Measurements from ENCODE around the gene ZBBX.

The ZBBX gene

DNA sequence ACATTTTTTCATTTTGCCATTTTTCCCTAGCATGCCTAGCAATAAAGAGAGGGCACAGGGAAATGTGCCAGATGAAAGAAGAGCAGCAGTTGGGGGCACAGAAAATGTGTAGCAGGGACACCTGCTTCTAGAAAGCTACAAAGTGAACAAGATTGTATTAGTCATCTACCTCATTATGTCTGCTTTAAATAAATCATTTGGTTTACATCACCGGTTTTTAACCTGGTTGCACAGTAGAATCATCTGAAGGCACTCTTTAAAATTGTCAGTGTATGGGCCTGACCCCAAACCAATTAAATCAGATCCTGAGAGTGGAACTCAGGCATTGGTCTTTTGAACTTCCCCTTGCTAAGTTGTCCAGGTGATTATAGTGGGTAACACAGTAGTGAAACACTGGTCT lies 73.8 kb downstream of the ZBBX start:
- no peak for DNase-seq

DNA sequence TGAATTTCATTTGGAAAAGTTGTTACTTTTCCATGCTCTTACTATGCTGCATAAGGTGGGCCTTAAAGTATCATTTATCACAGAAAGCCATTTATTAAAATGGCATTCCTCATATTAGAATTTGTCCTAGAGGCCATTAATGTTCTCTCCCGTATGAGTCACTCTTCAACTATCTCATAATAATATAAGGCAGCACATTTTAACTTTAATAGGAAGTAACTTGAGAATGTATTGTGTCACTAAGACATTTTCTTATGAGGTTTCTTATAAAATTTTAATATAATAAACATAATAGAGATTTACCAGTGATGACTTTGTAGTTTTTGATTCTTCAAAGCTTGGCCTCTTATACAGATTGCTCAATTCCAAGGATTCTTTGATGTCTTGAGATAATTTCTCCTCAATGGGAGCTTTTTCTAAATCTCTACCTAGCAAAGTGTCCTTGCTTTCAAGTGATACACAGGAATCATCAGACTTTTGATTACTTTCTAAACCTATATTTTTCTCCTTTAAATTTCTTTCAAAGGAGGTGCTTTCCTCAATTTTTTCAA lies 74.7 kb downstream of the ZBBX start:
- no peak for DNase-seq

GRCh38 chr3:167304077-167304476 lies 76.0 kb downstream of the ZBBX start:
- no peak for DNase-seq

GRCh38 chr3:167302678-167303077 lies 77.4 kb downstream of the ZBBX start:
- DNase-seq, result no peak

- no peak for DNase-seq
These were observed 79.9 kb downstream of the ZBBX start for GRCh38 chr3:167300207-167300606.

DNA sequence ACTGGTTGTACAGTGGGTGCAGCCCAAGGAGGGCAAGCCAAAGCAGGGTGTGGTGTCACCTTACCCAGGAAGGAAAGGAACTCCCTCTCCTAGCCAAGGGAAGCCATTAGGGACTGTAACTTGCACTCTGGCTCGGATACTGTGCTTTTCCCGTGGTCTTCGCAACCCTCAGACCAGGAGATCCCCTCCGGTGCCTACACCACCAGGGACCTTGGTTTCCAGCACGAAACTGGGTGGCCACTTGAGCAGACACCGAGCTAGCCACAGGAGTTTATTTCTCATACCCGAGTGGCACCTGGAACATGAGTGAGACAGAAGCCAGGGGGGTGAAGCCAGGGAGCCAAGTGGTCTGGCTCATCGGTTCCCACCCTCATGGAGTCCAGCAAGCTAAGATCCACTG lies 90.7 kb downstream of the ZBBX start:
- no peak for DNase-seq

- no peak for DNase-seq
These were observed 91.4 kb downstream of the ZBBX start for GRCh38 chr3:167288737-167289136.

DNA sequence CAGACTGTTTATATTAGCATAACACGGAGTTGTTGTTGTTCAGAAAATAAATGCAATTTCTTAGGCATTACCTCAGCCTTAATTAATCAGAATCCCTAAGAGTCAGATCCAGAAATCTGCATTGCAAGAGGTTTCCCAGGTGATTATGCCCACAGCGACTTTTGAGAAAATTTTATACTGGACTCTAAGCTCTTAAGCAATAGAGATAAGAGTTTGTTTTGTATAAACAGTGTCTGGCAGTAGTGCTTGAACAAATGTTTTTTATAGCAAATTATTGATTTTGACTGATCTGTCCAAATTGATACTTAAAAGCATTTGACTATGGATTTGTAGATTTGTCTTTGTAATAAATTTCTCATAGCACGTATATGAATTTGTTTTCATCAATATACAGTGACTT lies 92.8 kb downstream of the ZBBX start:
- DNase-seq, result no peak

DNA sequence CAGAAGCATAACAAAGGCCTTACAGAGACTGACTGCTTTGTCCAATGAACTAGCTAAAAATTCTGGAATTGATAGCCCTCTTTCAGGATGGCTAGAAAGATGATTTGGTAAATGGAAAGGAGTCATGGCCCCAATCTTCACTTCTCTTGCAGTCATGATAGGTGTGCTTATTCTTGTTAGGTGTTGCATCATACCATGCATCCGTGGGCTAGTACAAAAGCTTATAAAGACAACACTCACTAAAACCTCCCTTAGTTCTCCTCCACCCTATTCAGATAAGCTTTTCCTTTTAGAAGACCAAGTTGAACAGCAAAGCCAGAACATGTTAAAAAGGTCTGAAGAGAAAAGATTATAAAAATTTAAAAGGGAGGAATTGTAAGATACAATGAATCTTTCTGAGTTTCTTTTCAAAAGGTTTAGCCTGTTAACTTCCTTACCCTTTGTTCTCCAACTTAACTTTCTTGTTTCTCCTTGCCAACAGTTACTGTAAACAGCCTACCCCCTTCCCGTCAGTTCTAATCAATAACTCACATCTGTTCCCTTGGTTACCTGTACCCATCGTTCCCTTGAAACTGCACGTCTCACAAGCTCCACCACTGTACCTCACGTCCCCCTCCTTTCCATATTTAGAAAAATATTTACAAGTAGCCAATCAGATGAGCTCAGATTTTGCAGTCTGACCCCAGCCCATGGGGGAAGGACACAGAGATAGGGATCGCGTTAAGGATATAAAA lies 105.8 kb downstream of the ZBBX start:
- DNase-seq, result no peak

DNA sequence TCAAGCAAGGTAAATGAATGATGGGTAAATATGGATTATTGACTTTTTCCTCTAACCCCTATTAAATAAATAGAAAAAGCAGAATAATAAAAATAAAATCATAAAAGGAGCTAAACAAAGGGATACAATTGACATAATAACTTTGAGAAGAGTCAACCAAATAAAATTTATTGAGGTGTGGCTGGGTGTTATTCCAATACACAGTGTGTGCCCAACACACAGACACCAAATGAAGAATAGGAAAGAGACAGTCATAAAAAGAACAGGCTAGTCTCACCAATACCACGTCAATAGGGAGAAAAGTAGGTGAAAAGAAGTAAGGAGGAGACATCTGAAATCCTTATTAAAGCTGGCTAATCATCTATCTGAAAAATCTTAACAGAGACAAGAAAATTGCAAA lies 127.1 kb downstream of the ZBBX start:
- no peak for DNase-seq

DNA sequence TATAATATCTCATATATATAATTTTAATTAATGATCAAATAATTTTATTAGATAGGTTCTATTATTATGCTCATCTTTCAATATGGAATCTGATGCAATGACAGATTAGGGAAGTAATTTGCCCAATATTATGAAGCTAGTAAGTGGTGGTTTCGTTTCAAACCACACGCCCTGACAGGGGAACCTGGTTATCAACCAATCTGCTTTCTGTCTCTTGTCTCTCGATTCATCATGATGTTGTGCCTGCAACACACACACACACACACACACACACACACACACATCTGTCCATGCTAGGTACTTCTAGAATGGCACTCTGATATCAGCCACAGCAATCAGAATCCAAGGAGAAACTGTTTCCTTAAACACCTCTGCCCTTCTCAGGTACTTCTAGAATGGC lies 128.4 kb downstream of the ZBBX start:
- no peak for DNase-seq

- DNase-seq, result no peak
These were observed 133.8 kb downstream of the ZBBX start for GRCh38 chr3:167246252-167246651.

GRCh38 chr3:167241048-167241845 lies 138.8 kb downstream of the ZBBX start:
- DNase-seq, result no peak

- no peak for DNase-seq
These were observed 152.0 kb downstream of the ZBBX start for GRCh38 chr3:167228135-167228534.

DNA sequence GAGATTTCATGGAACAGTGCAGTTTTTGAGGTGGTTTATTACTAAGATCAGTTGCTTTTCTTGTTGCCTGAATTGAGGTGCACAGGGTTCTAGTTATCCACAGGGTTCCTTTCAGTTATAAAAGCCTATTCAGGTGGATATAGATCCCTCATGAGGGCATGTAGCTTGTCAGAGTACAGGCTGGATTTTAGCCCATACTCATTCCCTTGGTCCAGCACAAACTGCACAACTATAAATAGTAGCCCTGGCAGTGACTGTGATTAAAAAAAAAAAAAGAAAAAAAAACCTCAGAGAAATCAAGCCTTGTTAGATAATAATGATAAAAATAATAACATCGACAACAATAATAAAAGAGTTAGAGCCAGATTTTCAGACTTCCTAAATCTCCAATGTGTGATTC lies 154.3 kb downstream of the ZBBX start:
- DNase-seq, result no peak

DNA sequence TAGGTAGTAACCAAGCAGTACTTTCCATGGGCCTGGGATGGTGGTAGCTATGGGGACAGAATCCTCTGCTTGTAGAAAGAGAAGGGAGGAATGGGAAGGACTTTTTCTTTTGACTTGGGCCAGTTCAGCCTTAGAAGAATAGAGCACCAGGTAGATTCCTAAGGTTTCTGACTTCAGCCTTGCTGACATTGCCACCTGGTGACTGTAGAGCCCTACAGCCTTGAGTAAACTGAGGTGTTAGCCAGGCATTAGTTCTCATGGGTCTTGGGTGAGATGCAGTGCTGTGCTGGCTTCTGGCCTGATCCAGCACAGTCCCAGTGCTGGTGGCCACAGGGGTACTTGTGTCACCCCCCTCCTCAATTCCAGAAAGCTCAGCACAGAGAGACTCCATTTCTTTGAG lies 171.1 kb downstream of the ZBBX start:
- no peak for DNase-seq

DNA sequence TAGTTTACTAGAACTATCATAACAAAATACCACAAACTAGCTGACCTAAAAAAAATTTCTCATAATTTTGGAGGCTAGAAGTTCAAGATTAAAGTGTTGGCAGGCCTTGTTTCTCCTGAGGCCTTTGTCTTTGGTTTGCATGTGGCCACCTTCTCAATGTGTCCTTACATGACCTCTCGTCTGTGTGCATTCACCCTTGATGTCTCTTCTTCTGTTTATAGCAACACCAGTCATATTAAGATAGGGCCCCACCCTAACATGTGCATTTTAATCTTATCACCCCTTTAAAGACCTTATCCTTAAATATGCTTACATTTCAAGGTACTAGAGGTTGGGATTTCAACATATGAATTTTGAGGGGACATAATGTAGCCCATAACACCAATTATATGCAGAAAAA lies 177.0 kb downstream of the ZBBX start:
- DNase-seq, result no peak

DNA sequence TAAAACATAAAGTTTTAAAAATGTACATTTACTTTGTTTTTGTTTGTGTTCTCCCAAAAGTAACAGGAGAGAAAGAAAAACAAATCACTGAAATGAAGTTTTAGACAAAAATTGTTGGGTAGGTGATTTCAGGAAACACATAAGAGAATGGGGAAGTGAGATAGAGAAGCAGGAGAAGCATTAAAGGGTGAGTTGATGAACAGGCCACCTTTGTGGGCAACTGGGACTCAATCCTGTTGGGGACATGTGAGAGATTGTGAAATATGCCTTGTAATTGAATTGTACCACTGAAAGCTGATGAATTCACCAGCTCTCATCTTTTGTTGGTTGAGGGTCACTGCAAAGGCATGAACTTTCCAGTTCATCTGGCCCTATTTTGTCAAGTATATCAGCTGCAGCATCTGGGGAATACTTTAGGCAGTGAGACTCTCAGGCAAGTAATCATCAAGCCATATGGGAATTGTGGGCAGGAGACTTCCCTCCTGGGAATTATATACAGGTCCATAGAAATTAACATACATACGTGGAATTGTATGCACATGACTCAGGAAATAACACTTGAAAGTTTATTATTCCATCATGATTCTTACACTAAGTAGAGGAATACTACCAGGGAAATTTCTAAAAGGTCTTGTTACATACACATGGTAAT lies 181.0 kb downstream of the ZBBX start:
- DNase-seq, result no peak
